Left ventricle myocardium inferior (tissue), 1 donor: Measurements from ENCODE around the gene GPR107. TPM values are rescaled to one million over a fixed set of nuclear protein-coding genes. Genes with fewer than 3 reads are reported as not detected.

ENCODE experiments used
- DNase-seq: peaks from one replicate; pipeline ENCODE4 v3.0.0-alpha.2; 2020
- H3K27ac ChIP-seq: fragments of 200-600 bp; replicated peaks from 2 replicates; pipeline ENCODE4 v1.8.0; 2021
- H3K27me3 ChIP-seq: fragments of 200-600 bp; 2 replicates; pipeline ENCODE4 v1.8.0; 2021; ENCODE audit warnings: low read depth
- H3K36me3 ChIP-seq: fragments of 200-600 bp; 2 replicates; pipeline ENCODE4 v1.8.0; 2021
- H3K4me1 ChIP-seq: fragments of 200-600 bp; 2 replicates; pipeline ENCODE4 v1.8.0; 2021
- H3K4me3 ChIP-seq: fragments of 200-600 bp; 2 replicates; pipeline ENCODE4 v1.8.0; 2021; ENCODE audit warnings: mild to moderate bottlenecking, moderate library complexity
- H3K9me3 ChIP-seq: fragments of 200-600 bp; replicated peaks from 2 replicates; pipeline ENCODE4 v1.8.0; 2021
- intact Hi-C: fragments of 100-400 bp; cut with micrococcal nuclease; formaldehyde crosslinking; loops from one replicate; pipeline ENCODE4 v1.11.0; 2022
- total RNA-seq: library from RNA; stranded (reverse); fragmentation: NEBNext Ultra II Directional; extraction: Animal tissue kit (Norgen Biotek cat#: 25700); gene quantifications from one replicate; pipeline ENCODE4 v1.2.1, GENCODE V29; 2021
- TF ChIP-seq, protein P1 (sequence below): fragments of 200-600 bp; IDR thresholded peaks from 2 replicates; pipeline ENCODE4 v1.8.0; 2021; ENCODE audit warnings: antibody characterized with exemption, mild to moderate bottlenecking, borderline replicate concordance
- donor health status: DM: no; HTN: yes; CAD: no; lungs with severe emphysema.

GPR107 gene
- total RNA-seq, 1 donor from 2014 or later: 23.3 TPM

DNA sequence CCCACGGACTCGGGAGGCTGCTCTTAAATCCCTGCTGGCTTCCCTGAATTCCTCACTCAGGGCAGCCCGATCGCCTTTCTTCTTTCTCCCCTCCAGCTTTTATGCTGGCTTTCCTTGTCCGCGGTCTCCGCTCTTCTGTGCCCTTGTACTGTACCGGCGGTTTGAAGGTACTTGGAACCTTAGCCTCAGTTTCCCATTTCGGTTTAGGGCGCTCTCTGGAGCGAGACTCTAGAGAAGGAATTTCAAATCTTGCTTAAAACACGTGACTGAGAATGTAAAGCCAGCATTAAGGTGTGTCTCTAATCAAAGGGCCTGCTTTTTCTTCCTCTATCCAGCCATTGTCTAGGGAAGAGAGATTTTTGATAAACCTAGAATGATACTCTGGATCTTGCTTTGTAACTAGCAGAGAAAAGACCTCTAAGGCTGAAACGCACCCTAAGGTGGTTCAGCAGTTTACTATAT is 650 bp downstream of the GPR107 start:
- Histone ChIP-seq H3K27ac (peak overlapping the region; percentile 93), H3K36me3 (peaks cover 2% of the 10 kb centered on the region), H3K27me3 (no peaks in the 10 kb centered on the region), H3K9me3 (no peaks in the 10 kb centered on the region), H3K4me1 (peaks cover 48% of the 10 kb centered on the region), H3K4me3 (peak overlapping the region; percentile 99)
- no peak for DNase-seq
- intact Hi-C loops: no loop called here
- TF ChIP-seq, protein P1, sequence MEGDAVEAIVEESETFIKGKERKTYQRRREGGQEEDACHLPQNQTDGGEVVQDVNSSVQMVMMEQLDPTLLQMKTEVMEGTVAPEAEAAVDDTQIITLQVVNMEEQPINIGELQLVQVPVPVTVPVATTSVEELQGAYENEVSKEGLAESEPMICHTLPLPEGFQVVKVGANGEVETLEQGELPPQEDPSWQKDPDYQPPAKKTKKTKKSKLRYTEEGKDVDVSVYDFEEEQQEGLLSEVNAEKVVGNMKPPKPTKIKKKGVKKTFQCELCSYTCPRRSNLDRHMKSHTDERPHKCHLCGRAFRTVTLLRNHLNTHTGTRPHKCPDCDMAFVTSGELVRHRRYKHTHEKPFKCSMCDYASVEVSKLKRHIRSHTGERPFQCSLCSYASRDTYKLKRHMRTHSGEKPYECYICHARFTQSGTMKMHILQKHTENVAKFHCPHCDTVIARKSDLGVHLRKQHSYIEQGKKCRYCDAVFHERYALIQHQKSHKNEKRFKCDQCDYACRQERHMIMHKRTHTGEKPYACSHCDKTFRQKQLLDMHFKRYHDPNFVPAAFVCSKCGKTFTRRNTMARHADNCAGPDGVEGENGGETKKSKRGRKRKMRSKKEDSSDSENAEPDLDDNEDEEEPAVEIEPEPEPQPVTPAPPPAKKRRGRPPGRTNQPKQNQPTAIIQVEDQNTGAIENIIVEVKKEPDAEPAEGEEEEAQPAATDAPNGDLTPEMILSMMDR: no peak

DNA sequence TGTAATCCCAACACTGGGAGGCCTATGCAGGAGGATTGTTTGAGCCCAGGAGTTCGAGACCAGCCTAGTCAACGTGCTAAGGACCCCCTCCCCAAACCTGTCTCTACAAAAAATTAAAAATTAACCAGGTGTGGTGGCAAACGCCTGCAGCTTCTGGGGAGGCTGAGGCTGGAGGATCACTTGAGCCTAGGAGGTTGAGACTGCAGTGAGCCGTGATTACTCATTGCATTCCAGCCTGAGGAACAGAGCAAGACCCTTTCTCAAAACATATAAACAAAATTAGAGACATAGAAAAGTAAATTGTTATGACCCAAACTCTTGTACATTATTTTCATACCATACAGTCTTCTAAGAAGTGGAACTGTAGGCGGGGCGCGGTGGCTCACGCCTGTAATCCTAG is 1.1 kb downstream of the GPR107 start:
- no peak for DNase-seq
- intact Hi-C loops: no loop called here
- peak overlapping the region; percentile 93 for H3K27ac ChIP-seq
- TF ChIP-seq, protein P1: no peak
- H3K9me3 ChIP-seq: no peaks in the 10 kb centered on the region
- peaks cover 5% of the 10 kb centered on the region for H3K36me3 ChIP-seq
- H3K27me3 ChIP-seq: no peaks in the 10 kb centered on the region
- peaks cover 48% of the 10 kb centered on the region for H3K4me1 ChIP-seq
- peak overlapping the region; percentile 99 for H3K4me3 ChIP-seq

DNA sequence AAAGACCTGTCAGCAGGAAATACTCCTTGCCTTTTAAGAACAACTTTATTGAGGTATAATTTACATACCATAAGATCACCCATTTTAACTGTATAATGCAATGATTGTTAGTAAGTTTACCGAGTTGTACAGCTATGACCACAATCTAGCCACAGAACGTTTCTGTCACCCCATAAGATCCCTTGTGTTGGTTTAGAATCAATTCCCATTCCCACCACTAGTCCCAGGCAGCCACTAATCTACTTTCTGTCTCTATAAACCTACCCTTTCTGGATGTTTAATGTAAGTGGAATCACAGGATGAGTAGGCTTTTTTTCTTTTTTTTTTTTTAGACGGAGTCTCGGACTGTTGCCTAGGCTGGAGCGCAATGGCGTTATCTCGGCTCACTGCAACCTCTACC is 4.4 kb downstream of the GPR107 start:
- H3K9me3 ChIP-seq: no peaks in the 10 kb centered on the region
- DNase-seq: no peak
- no peaks in the 10 kb centered on the region for H3K27me3 ChIP-seq
- H3K27ac ChIP-seq: no peak overlapping the region
- H3K4me3 ChIP-seq: no peak overlapping the region
- TF ChIP-seq, protein P1: no peak
- H3K36me3 ChIP-seq: peaks cover 8% of the 10 kb centered on the region
- peaks cover 45% of the 10 kb centered on the region for H3K4me1 ChIP-seq
- intact Hi-C loops: no loop called here

DNA sequence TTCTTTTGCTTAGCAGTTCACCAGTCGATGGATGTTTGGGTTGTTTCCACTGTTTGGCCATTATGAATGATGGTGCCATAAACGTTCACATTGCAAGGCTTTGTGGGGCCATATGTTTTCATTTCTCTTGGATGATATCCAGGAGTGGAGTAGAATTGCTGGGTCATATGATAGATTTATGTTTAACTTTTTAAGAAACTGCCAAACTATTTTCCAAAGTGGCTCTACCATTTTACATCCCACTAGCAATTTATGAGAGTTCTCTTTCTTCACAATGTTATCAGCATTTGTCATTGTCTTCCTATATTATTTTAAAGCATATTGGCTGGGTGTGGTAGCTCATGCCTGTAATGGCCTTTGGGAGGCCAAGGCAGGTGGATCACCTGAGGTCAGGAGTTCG is 5.2 kb downstream of the GPR107 start:
- peaks cover 38% of the 10 kb centered on the region for H3K4me1 ChIP-seq
- intact Hi-C loops: no loop called here
- no peak overlapping the region for H3K4me3 ChIP-seq
- no peak overlapping the region for H3K27ac ChIP-seq
- DNase-seq: no peak
- TF ChIP-seq, protein P1: no peak
- H3K9me3 ChIP-seq: no peaks in the 10 kb centered on the region
- H3K27me3 ChIP-seq: no peaks in the 10 kb centered on the region
- peaks cover 8% of the 10 kb centered on the region for H3K36me3 ChIP-seq

DNA sequence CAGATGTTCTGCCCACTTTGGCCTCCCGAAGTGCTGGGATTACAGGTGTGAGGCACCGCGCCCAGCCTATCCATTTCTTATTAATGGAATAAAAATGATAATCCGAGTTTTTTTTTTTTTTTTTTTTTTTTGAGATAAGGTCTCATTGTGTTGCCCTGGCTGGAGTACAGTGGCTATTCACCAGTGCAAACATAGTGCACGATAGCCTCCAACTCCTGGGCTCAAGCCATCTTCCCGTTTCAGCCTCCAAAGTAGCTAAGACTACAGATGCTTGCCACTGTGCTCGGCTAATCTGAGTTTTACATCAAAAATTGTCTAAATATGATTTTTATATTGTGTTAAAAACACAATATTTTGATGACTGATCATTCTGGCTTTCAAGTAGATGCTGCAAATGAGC is 6.6 kb downstream of the GPR107 start:
- Histone ChIP-seq H3K4me1 (peaks cover 24% of the 10 kb centered on the region), H3K27me3 (no peaks in the 10 kb centered on the region), H3K27ac (no peak overlapping the region), H3K36me3 (peaks cover 8% of the 10 kb centered on the region), H3K4me3 (no peak overlapping the region), H3K9me3 (no peaks in the 10 kb centered on the region)
- intact Hi-C loops: no loop called here
- TF ChIP-seq, protein P1: no peak
- no peak for DNase-seq
